RWPE2 (cell line): ENCODE results near the gene KCNH1.

Source experiments
- ATAC-seq: fragments of 200-7000 bp; cut with Tn5 transposase; 3 replicates; pipeline ENCODE4 v1.9.1; 2021; ENCODE audit warnings: low read depth
- DNase-seq: peaks from one replicate; pipeline ENCODE4 v3.0.0-alpha.2; 2020; ENCODE audit warnings: low spot score
- H3K27ac ChIP-seq: fragments of 450-650 bp; 2 replicates; pipeline ENCODE4 v1.5.1; 2017; ENCODE audit warnings: mild to moderate bottlenecking; ENCODE audit not compliant: poor library complexity, severe bottlenecking
- H3K27me3 ChIP-seq: fragments of 250-450 bp; sonication (Bioruptor Pico); 2 replicates; pipeline ENCODE4 v1.5.1; 2021; ENCODE audit warnings: mild to moderate bottlenecking, moderate library complexity; ENCODE audit not compliant: insufficient read depth, poor library complexity, severe bottlenecking
- H3K36me3 ChIP-seq: fragments of 250-450 bp; sonication (Bioruptor Pico); 2 replicates; pipeline ENCODE4 v1.5.1; 2020; ENCODE audit warnings: low read depth, mild to moderate bottlenecking, moderate library complexity
- H3K4me1 ChIP-seq: fragments of 250-450 bp; sonication (Bioruptor Pico); 2 replicates; pipeline ENCODE4 v1.5.1; 2021; ENCODE audit warnings: mild to moderate bottlenecking, moderate library complexity; ENCODE audit not compliant: insufficient read depth, poor library complexity, severe bottlenecking
- H3K4me3 ChIP-seq: fragments of 250-450 bp; sonication (Bioruptor Pico); 2 replicates; pipeline ENCODE4 v1.5.1; 2021; ENCODE audit warnings: mild to moderate bottlenecking, moderate library complexity; ENCODE audit not compliant: severe bottlenecking
- H3K9me3 ChIP-seq: fragments of 250-450 bp; sonication (Bioruptor Pico); 2 replicates; pipeline ENCODE4 v1.5.1; 2021; ENCODE audit warnings: mild to moderate bottlenecking, moderate library complexity; ENCODE audit not compliant: severe bottlenecking
- TF ChIP-seq, protein P1 (sequence below): fragments of 450-650 bp; IDR thresholded peaks from one replicate; pipeline ENCODE4 v1.5.1; 2017; ENCODE audit warnings: mild to moderate bottlenecking, moderate library complexity; ENCODE audit not compliant: poor library complexity, severe bottlenecking

KCNH1 gene

GRCh38 chr1:210707300-210708240, 426.4 kb downstream of the KCNH1 start:
- H3K27ac ChIP-seq, result no peak overlapping the region
- TF ChIP-seq, protein P1, sequence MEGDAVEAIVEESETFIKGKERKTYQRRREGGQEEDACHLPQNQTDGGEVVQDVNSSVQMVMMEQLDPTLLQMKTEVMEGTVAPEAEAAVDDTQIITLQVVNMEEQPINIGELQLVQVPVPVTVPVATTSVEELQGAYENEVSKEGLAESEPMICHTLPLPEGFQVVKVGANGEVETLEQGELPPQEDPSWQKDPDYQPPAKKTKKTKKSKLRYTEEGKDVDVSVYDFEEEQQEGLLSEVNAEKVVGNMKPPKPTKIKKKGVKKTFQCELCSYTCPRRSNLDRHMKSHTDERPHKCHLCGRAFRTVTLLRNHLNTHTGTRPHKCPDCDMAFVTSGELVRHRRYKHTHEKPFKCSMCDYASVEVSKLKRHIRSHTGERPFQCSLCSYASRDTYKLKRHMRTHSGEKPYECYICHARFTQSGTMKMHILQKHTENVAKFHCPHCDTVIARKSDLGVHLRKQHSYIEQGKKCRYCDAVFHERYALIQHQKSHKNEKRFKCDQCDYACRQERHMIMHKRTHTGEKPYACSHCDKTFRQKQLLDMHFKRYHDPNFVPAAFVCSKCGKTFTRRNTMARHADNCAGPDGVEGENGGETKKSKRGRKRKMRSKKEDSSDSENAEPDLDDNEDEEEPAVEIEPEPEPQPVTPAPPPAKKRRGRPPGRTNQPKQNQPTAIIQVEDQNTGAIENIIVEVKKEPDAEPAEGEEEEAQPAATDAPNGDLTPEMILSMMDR, result no peak
- ATAC-seq (no peak), DNase-seq (no peak)
- no peaks in the 10 kb centered on the region for H3K4me1 ChIP-seq
- no peaks in the 10 kb centered on the region for H3K9me3 ChIP-seq
- H3K27me3 ChIP-seq, result no peaks in the 10 kb centered on the region
- no peaks in the 10 kb centered on the region for H3K36me3 ChIP-seq
- no peak overlapping the region for H3K4me3 ChIP-seq

DNA sequence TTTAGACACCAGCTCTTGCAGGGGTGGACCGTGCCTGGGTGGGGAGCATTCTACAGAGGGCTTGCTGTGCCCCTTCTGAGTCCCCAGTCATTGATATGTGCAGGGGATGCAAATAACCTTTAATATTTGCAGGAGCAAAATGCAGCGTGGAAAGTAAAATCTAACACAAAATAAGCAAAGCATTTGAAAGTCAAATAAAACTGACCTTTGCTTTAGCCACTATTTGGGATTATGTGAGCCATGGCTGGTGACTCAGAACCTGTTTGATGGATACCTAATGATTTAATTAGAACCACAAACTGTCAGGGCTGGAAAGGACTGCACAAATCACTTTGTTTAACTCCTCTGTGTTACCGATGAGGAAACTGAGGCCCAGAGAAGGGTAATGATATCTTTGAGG, 427.7 kb downstream of the KCNH1 start:
- Histone ChIP-seq H3K9me3 (no peaks in the 10 kb centered on the region), H3K27ac (no peak overlapping the region), H3K27me3 (no peaks in the 10 kb centered on the region), H3K36me3 (no peaks in the 10 kb centered on the region), H3K4me1 (no peaks in the 10 kb centered on the region), H3K4me3 (no peak overlapping the region)
- DNase-seq (no peak), ATAC-seq (no peak)
- TF ChIP-seq, protein P1, result no peak

- H3K4me3 ChIP-seq, result no peak overlapping the region
- no peaks in the 10 kb centered on the region for H3K27me3 ChIP-seq
- no peaks in the 10 kb centered on the region for H3K4me1 ChIP-seq
- H3K27ac ChIP-seq, result no peak overlapping the region
- H3K9me3 ChIP-seq, result no peaks in the 10 kb centered on the region
- no peak for DNase-seq
- H3K36me3 ChIP-seq, result no peaks in the 10 kb centered on the region
- ATAC-seq, result no peak
- TF ChIP-seq, protein P1, result no peak
Observed at GRCh38 chr1:210705086-210705485, 428.9 kb downstream of the KCNH1 start.

DNA sequence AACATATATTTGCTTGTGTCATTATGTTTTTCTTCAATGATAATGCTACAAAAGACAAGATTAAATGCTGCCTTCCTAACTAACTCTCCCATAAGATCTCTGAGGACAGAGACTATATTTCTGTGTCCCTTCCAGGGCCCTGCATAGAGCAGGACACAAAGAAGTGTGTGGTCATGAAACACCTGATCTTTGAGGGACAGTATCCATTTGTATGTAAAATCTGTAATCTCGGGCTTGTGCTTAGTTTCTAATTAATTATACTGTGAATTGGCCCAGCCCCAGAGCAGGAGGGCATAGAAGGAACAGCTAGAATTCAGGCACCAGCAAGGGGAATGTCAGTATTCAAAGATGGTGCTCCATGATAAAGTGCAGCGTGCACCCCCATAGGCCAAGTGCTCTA, 430.4 kb downstream of the KCNH1 start:
- Histone ChIP-seq H3K4me1 (no peaks in the 10 kb centered on the region), H3K36me3 (no peaks in the 10 kb centered on the region), H3K27me3 (no peaks in the 10 kb centered on the region), H3K9me3 (no peaks in the 10 kb centered on the region), H3K27ac (no peak overlapping the region), H3K4me3 (no peak overlapping the region)
- TF ChIP-seq, protein P1, result no peak
- no peak for DNase-seq
- ATAC-seq, result no peak

GRCh38 chr1:210702506-210702905, 431.4 kb downstream of the KCNH1 start:
- TF ChIP-seq, protein P1, result no peak
- no peak overlapping the region for H3K27ac ChIP-seq
- ATAC-seq (no peak), DNase-seq (no peak)
- H3K4me3 ChIP-seq, result no peak overlapping the region
- H3K27me3 ChIP-seq, result no peaks in the 10 kb centered on the region
- no peaks in the 10 kb centered on the region for H3K36me3 ChIP-seq
- no peaks in the 10 kb centered on the region for H3K9me3 ChIP-seq
- no peaks in the 10 kb centered on the region for H3K4me1 ChIP-seq
